ENCODE results near the gene COL6A3.

Gene COL6A3

DNA sequence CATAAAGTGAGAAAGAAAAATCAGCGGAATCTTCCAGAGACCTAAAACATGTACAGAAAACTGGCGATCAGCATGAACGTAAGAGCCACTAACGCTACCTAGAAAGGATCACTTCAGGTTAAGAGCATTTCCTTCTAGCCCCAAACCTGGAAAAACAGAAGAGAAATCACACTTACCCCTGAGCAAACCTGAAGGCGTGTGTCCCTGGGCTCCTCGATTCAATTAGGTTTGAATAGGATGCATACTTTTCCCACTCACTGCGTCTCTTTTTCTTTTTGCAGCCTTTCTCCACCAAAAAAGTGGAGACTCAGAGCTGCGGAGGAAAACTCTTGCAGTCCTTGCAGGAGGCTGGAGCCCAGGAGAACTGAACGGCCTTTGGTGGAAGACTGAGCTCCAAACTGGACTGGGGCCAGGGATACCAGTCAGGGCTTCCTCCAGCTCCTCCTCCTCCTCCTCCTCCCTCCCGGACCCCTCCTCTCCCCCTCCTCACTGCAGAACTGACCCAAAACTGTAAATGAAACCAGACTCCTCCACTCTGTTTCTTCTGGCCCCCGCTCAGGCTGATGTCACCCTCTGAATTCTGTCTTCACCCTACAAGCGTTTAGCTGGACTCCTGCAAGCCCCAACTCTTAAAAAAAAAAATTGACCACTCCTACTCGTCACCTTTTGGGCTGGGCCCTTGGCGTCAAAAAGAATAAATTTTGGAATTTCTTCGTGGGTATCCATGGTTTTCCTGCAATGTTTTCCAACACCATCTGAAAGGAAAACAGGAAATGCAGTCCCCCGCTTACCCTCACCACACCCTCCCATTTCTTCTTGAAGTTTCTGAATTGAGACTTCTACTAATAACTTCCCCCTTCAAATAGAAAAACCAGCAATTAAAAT lies at the start of gene COL6A3:
Gene COL6A3 (minus strand): TSS at position 388 of the 885 bp plus-strand sequence. CDS start 17,347 bp downstream, outside the sequence.
- no peak for DNase-seq (ENCODE audit: low read depth)
- no peak within 1 kb of the TSS for H3K4me3 ChIP-seq (ENCODE audit: low read length)
- TF ChIP-seq, protein P1, sequence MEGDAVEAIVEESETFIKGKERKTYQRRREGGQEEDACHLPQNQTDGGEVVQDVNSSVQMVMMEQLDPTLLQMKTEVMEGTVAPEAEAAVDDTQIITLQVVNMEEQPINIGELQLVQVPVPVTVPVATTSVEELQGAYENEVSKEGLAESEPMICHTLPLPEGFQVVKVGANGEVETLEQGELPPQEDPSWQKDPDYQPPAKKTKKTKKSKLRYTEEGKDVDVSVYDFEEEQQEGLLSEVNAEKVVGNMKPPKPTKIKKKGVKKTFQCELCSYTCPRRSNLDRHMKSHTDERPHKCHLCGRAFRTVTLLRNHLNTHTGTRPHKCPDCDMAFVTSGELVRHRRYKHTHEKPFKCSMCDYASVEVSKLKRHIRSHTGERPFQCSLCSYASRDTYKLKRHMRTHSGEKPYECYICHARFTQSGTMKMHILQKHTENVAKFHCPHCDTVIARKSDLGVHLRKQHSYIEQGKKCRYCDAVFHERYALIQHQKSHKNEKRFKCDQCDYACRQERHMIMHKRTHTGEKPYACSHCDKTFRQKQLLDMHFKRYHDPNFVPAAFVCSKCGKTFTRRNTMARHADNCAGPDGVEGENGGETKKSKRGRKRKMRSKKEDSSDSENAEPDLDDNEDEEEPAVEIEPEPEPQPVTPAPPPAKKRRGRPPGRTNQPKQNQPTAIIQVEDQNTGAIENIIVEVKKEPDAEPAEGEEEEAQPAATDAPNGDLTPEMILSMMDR (IDR thresholded peaks at IDR 0.05; ENCODE audit: insufficient read depth, low read depth, low read length, missing control alignments), result no peak

- peak; percentile 79 for DNase-seq (ENCODE audit: low read depth)
Observed at GRCh38 chr2:237459741-237460174, 45.8 kb upstream of the COL6A3 start.

DNA sequence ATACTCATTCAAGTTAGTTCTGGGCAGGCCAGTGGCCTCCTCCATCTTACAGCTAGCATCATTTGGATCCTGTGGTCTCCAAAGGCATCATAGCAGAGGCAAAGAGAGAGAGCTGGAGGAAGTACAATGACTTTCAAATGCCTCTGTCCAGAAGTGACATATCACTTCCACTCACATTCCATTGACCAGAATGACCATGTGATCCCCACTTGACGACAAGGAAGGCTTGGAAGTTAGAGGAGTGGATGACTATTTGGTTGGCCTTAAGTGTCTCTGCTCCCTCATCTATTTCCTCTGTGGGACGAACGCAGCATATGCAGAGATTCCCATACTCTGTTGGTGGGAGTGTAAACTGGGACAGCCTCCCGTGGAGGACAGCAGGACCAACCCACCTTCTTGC lies 45.3 kb upstream of the COL6A3 start:
- TF ChIP-seq, protein P1 (IDR thresholded peaks at IDR 0.05; ENCODE audit: insufficient read depth, low read depth, low read length, missing control alignments), result no peak
- no peak overlapping the region for H3K4me3 ChIP-seq (ENCODE audit: low read length)
- no peak for DNase-seq (ENCODE audit: low read depth)

More at GRCh38 chr2:237459741-237460174, 45.8 kb upstream of the COL6A3 start:
- H3K4me3 ChIP-seq (ENCODE audit: low read length), result no peak overlapping the region
- TF ChIP-seq, protein P1 (IDR thresholded peaks at IDR 0.05; ENCODE audit: insufficient read depth, low read depth, low read length, missing control alignments), result no peak

GRCh38 chr2:237458519-237458918 lies 44.6 kb upstream of the COL6A3 start:
- TF ChIP-seq, protein P1 (IDR thresholded peaks at IDR 0.05; ENCODE audit: insufficient read depth, low read depth, low read length, missing control alignments), result no peak
- no peak for DNase-seq (ENCODE audit: low read depth)
- H3K4me3 ChIP-seq (ENCODE audit: low read length), result no peak overlapping the region

- no peak for DNase-seq (ENCODE audit: low read depth)
- TF ChIP-seq, protein P1 (IDR thresholded peaks at IDR 0.05; ENCODE audit: insufficient read depth, low read depth, low read length, missing control alignments), result no peak
Observed at GRCh38 chr2:237457388-237457941, 43.5 kb upstream of the COL6A3 start.

DNA sequence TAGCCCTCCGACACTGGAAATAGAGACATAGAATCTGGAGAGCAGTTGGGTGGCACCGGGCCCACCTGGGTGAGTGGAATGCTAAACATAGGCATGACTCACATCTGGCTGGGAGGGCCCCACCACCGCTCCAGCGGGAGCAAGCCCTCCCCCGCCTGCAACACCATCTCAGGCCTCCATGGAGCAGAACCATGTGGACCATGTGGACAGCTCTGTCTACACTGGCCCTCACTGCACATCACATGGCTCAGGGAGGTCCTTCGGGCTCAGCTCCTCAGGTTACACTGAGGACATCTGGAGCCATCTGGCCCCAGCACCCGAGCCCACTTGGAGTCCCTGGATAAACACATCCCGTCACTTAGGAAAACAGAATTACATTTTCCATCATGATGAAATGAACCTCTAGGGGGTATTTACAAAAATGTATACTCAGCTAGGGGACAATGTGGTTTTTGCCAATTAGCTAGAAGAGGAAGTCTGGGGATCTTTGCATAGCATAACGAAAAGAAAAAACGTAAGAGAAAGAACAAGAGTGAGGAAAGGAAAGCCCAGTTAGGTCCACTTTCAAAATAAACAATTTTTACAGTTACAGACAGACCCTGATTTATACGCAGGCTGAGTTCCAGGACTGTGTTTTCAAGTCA lies 42.4 kb upstream of the COL6A3 start:
- no peak for DNase-seq (ENCODE audit: low read depth)
- TF ChIP-seq, protein P1 (IDR thresholded peaks at IDR 0.05; ENCODE audit: insufficient read depth, low read depth, low read length, missing control alignments), result no peak
- H3K4me3 ChIP-seq (ENCODE audit: low read length), result no peak overlapping the region

More at GRCh38 chr2:237457388-237457941, 43.5 kb upstream of the COL6A3 start:
- H3K4me3 ChIP-seq (ENCODE audit: low read length), result no peak overlapping the region
